ENCODE data around the gene HAAO.

HAAO gene

DNA sequence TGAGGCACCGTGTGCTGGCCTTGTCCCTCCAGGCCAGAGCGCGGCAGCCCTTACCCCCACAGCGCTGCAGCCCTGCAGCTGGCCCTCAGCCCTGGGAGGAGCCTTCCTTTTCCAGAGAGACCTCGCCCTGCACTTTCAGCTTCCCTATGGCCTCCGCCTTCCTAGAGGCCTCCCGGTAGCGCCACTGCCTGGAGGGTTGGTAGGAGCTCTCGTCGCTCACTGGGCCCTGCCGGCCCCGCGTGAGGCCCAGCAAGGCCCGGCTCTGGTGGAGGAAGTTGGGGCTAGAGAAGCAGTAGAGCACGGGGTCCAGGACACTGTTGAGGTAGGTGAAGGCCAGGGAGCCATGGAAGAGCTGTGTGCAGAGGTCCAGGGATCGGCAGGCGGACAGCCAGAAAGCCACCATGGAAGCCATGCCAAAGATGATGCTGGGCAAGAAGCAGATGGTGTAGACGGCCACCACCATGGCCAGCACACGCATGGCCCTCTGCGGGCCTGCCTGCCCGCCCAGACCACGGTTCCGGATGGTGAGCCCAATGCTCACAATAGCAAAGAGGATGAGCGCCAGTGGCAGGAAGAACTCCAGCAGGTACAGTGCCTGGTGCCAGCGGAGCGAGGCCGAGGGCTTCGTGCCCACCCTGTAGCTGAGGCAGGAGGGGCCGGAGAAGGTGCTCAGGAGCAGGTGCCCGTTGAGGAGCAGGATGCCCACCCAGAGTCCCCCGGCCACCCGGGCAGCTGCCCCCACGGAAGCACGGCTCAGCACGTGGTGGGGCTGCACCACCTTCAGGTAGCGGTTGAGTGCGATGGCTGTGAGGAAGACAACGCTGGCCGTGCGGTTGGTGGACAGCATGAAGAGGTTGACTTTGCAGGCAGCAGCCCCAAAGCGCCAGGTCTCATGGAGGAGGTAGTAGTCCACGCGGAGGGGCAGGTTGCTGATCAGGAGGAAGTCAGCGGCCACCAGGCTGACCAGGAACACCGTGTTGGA, 29.3 kb downstream of the HAAO start:
- Mint-ChIP-seq H3K4me1 (peaks cover 24% of the 10 kb centered on the region), H3K27ac (no peak overlapping the region), H3K36me3 (ENCODE audit: low read depth) (peaks cover 25% of the 10 kb centered on the region), H3K9me3 (no peaks in the 10 kb centered on the region), H3K4me3 (no peak overlapping the region), H3K27me3 (ENCODE audit: low read depth) (no peaks in the 10 kb centered on the region)
- TF ChIP-seq, protein P1, sequence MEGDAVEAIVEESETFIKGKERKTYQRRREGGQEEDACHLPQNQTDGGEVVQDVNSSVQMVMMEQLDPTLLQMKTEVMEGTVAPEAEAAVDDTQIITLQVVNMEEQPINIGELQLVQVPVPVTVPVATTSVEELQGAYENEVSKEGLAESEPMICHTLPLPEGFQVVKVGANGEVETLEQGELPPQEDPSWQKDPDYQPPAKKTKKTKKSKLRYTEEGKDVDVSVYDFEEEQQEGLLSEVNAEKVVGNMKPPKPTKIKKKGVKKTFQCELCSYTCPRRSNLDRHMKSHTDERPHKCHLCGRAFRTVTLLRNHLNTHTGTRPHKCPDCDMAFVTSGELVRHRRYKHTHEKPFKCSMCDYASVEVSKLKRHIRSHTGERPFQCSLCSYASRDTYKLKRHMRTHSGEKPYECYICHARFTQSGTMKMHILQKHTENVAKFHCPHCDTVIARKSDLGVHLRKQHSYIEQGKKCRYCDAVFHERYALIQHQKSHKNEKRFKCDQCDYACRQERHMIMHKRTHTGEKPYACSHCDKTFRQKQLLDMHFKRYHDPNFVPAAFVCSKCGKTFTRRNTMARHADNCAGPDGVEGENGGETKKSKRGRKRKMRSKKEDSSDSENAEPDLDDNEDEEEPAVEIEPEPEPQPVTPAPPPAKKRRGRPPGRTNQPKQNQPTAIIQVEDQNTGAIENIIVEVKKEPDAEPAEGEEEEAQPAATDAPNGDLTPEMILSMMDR (IDR thresholded peaks at IDR 0.05; ENCODE audit: unreplicated experiment in 3 of 3): no peak

DNA sequence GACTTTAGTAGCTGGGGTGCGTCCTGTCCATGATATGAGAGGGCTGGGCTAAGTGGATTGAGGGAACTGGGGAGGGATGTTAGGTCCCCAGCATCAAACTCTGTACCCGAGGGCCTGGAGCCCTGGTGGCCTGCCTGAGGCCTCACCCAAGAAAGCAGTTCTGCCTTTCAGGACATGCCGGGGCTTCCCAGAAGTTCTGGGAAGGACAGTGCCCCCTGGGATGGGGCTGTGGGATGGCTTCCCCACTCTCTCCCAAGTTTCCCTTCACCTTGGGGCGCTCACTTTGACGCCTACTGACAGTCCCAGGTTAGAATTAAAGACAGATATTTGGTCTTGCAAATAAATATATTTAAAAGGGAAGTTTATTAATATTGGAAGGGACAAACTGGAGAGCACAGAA, 30.2 kb downstream of the HAAO start:
- Mint-ChIP-seq H3K27me3 (ENCODE audit: low read depth) (no peaks in the 10 kb centered on the region), H3K4me1 (peaks cover 30% of the 10 kb centered on the region), H3K9me3 (no peaks in the 10 kb centered on the region), H3K36me3 (ENCODE audit: low read depth) (peaks cover 25% of the 10 kb centered on the region), H3K27ac (no peak overlapping the region), H3K4me3 (no peak overlapping the region)
- TF ChIP-seq, protein P1 (IDR thresholded peaks at IDR 0.05; ENCODE audit: unreplicated experiment in 3 of 3): no peak

DNA sequence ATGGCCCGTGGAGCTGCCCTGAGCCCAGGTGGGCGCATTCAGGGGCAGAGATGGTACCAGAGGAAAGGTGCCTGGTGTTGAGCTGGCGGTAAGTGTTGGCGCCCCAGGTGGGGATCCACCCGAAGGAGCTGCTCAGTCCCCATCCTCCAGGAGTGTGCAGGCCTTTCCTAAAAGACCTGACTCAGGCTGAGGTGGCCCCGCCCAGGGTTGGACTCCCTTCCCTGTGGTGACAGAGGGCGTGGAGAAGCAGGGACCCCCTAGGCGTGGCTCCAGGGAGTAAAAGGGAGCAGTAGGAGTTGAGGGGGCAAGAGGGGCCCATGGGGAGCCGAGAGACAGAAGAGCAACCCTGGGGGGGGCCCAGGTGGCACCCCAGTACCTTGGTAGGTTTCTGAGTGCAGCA, 30.8 kb downstream of the HAAO start:
- Mint-ChIP-seq H3K27ac (no peak overlapping the region), H3K27me3 (ENCODE audit: low read depth) (no peaks in the 10 kb centered on the region), H3K36me3 (ENCODE audit: low read depth) (peaks cover 25% of the 10 kb centered on the region), H3K9me3 (no peaks in the 10 kb centered on the region), H3K4me1 (peaks cover 36% of the 10 kb centered on the region), H3K4me3 (no peak overlapping the region)
- TF ChIP-seq, protein P1 (IDR thresholded peaks at IDR 0.05; ENCODE audit: unreplicated experiment in 3 of 3): no peak

DNA sequence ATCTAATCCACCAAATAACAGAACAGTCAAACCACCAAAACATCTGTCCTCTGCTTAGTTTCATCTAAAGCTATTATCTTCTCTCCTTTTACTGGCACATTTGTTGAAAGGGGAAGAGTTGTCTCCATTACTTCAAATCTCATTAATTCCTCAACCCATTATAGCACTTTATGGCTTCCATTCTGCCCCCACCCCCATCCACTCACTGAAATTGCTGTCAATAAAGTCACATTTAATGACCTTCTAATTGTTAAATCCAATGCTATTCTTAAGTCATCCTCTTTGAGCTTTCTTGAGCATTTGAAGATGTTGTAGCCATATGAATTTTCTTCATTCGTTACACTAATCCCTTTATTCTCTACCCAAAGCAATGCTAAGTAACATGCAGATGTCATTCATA, 33.6 kb downstream of the HAAO start:
- Mint-ChIP-seq H3K36me3 (ENCODE audit: low read depth) (peaks cover 27% of the 10 kb centered on the region), H3K4me3 (no peak overlapping the region), H3K27me3 (ENCODE audit: low read depth) (no peaks in the 10 kb centered on the region), H3K4me1 (peaks cover 57% of the 10 kb centered on the region), H3K9me3 (no peaks in the 10 kb centered on the region), H3K27ac (no peak overlapping the region)
- TF ChIP-seq, protein P1 (IDR thresholded peaks at IDR 0.05; ENCODE audit: unreplicated experiment in 3 of 3): no peak

DNA sequence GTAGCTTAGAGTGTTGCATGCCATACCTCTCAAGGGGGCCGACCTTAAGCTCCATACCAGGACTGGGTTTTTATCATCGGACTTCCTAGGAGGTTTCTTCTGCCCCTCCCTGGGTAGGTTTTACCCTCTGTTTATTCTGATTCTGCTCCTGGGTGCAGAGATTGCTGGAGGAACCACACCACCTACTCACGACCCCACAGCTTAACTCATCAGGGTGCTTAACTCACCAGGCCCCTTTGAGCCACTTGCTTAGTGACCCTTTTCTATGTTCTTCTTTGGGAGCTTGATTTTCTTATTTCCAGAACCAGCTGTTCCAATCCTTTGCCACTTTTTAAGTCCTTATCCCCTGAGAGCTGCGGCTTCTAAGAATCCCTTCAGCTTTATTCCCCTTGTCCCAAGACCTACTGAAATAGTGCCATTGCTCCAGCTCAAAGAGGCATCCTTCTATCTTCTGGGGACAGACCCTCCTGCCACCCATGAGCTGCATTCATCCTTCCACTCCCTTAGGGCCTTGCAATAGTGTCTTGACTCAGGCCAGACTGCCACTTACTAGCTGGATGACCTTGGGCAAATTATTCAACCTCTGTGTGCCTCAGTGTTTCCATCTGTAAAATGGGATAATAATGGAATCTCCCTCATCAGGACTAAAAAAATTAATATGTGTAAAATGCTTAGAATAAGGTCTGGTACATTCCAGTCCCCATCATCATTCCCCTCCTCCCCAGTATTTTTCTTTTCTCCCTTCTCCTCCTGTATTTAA, 34.2 kb downstream of the HAAO start:
- H3K4me1 Mint-ChIP-seq: peaks cover 63% of the 10 kb centered on the region
- H3K9me3 Mint-ChIP-seq: no peaks in the 10 kb centered on the region
- TF ChIP-seq, protein P1 (IDR thresholded peaks at IDR 0.05; ENCODE audit: unreplicated experiment in 3 of 3): no peak
- no peaks in the 10 kb centered on the region for H3K27me3 Mint-ChIP-seq (ENCODE audit: low read depth)
- no peak overlapping the region for H3K27ac Mint-ChIP-seq
- H3K4me3 Mint-ChIP-seq: no peak overlapping the region
- peaks cover 29% of the 10 kb centered on the region for H3K36me3 Mint-ChIP-seq (ENCODE audit: low read depth)

Data from nephron (organoid).